Activated T-cell treated with anti-CD3 and anti-CD28 coated beads, Interleukin-2, amount 50 U/mL, for 4 hours (primary cell): ENCODE measurements around the gene DTD1. TPM values are rescaled to one million over a fixed set of nuclear protein-coding genes. Genes with fewer than 3 reads are reported as not detected.

Experiments
- ATAC-seq, 2 donors: fragments of 200-7000 bp; cut with Tn5 transposase; one replicate each; pipeline ENCODE4 v1.10.0; 2021
- DNase-seq: peaks from one replicate; pipeline ENCODE4 v3.0.0-alpha.2; 2020
- H3K27me3 Mint-ChIP-seq: one replicate; pipeline ENCODE4 v1.8.0; 2021; ENCODE audit warnings: low read depth, mixed read lengths
- H3K36me3 Mint-ChIP-seq: one replicate; pipeline ENCODE4 v1.8.0; 2022; ENCODE audit warnings: mixed read lengths; ENCODE audit not compliant: insufficient read depth
- H3K4me1 Mint-ChIP-seq: one replicate; pipeline ENCODE4 v1.8.0; 2021; ENCODE audit warnings: low read depth, mixed read lengths
- H3K4me3 Mint-ChIP-seq: one replicate; pipeline ENCODE4 v1.8.0; 2021; ENCODE audit warnings: mild to moderate bottlenecking, moderate library complexity, mixed read lengths
- H3K9me3 Mint-ChIP-seq: one replicate; pipeline ENCODE4 v1.8.0; 2021; ENCODE audit warnings: mixed read lengths
- total RNA-seq, 3 donors: library from RNA; stranded (reverse); gene quantifications; one replicate each; pipeline ENCODE4 v1.2.1, GENCODE V29; 2021

DTD1 gene
- total RNA-seq, 3 donors from 2014 or later: 42.9 to 50.7 (median 47.4) TPM

GRCh38 chr20:18688676-18689075 is 100.8 kb downstream of the DTD1 start:
- Mint-ChIP-seq H3K36me3 (peaks cover 12% of the 10 kb centered on the region), H3K27me3 (no peaks in the 10 kb centered on the region), H3K9me3 (no peaks in the 10 kb centered on the region), H3K4me1 (peaks cover 4% of the 10 kb centered on the region), H3K4me3 (no peak overlapping the region)
- ATAC-seq: no peak
- DNase-seq: no peak

- Mint-ChIP-seq H3K9me3 (no peaks in the 10 kb centered on the region), H3K4me3 (no peak overlapping the region), H3K36me3 (peaks cover 14% of the 10 kb centered on the region), H3K27me3 (no peaks in the 10 kb centered on the region), H3K4me1 (peaks cover 4% of the 10 kb centered on the region)
- no peak for ATAC-seq
- no peak for DNase-seq
Observed at GRCh38 chr20:18689557-18689956, 101.7 kb downstream of the DTD1 start.

GRCh38 chr20:18692447-18692846 is 104.6 kb downstream of the DTD1 start:
- H3K4me3 Mint-ChIP-seq: no peak overlapping the region
- H3K4me1 Mint-ChIP-seq: peaks cover 2% of the 10 kb centered on the region
- DNase-seq (no peak), ATAC-seq (no peak)
- H3K27me3 Mint-ChIP-seq: no peaks in the 10 kb centered on the region
- no peaks in the 10 kb centered on the region for H3K9me3 Mint-ChIP-seq
- H3K36me3 Mint-ChIP-seq: peaks cover 14% of the 10 kb centered on the region

GRCh38 chr20:18694071-18694470 is 106.2 kb downstream of the DTD1 start:
- H3K36me3 Mint-ChIP-seq: peaks cover 17% of the 10 kb centered on the region
- peaks cover 2% of the 10 kb centered on the region for H3K4me1 Mint-ChIP-seq
- DNase-seq: no peak
- no peaks in the 10 kb centered on the region for H3K27me3 Mint-ChIP-seq
- no peak for ATAC-seq
- no peak overlapping the region for H3K4me3 Mint-ChIP-seq
- no peaks in the 10 kb centered on the region for H3K9me3 Mint-ChIP-seq

- H3K4me1 Mint-ChIP-seq: peaks cover 2% of the 10 kb centered on the region
- H3K9me3 Mint-ChIP-seq: no peaks in the 10 kb centered on the region
- H3K4me3 Mint-ChIP-seq: no peak overlapping the region
- ATAC-seq (no peak), DNase-seq (no peak)
- peaks cover 22% of the 10 kb centered on the region for H3K36me3 Mint-ChIP-seq
- H3K27me3 Mint-ChIP-seq: no peaks in the 10 kb centered on the region
Observed at GRCh38 chr20:18695175-18695574, 107.3 kb downstream of the DTD1 start.

- peaks cover 4% of the 10 kb centered on the region for H3K4me1 Mint-ChIP-seq
- no peaks in the 10 kb centered on the region for H3K27me3 Mint-ChIP-seq
- ATAC-seq (no peak), DNase-seq (no peak)
- H3K4me3 Mint-ChIP-seq: no peak overlapping the region
- H3K36me3 Mint-ChIP-seq: peaks cover 18% of the 10 kb centered on the region
- H3K9me3 Mint-ChIP-seq: no peaks in the 10 kb centered on the region
Observed at GRCh38 chr20:18698735-18699380, 111.0 kb downstream of the DTD1 start.

GRCh38 chr20:18701969-18702368 is 114.1 kb downstream of the DTD1 start:
- no peak for DNase-seq
- no peaks in the 10 kb centered on the region for H3K27me3 Mint-ChIP-seq
- H3K4me3 Mint-ChIP-seq: no peak overlapping the region
- H3K9me3 Mint-ChIP-seq: no peaks in the 10 kb centered on the region
- H3K36me3 Mint-ChIP-seq: peaks cover 11% of the 10 kb centered on the region
- no peak for ATAC-seq
- peaks cover 8% of the 10 kb centered on the region for H3K4me1 Mint-ChIP-seq

GRCh38 chr20:18702736-18703135 is 114.9 kb downstream of the DTD1 start:
- Mint-ChIP-seq H3K4me3 (no peak overlapping the region), H3K4me1 (peaks cover 8% of the 10 kb centered on the region), H3K36me3 (peaks cover 11% of the 10 kb centered on the region), H3K27me3 (no peaks in the 10 kb centered on the region), H3K9me3 (no peaks in the 10 kb centered on the region)
- DNase-seq (no peak), ATAC-seq (no peak)

- DNase-seq (no peak), ATAC-seq (no peak)
- H3K27me3 Mint-ChIP-seq: no peaks in the 10 kb centered on the region
- H3K36me3 Mint-ChIP-seq: no peaks in the 10 kb centered on the region
- H3K4me3 Mint-ChIP-seq: no peak overlapping the region
- no peaks in the 10 kb centered on the region for H3K9me3 Mint-ChIP-seq
- peaks cover 8% of the 10 kb centered on the region for H3K4me1 Mint-ChIP-seq
Observed at GRCh38 chr20:18705490-18705889, 117.6 kb downstream of the DTD1 start.

GRCh38 chr20:18705910-18706309 is 118.1 kb downstream of the DTD1 start:
- Mint-ChIP-seq H3K4me1 (peaks cover 8% of the 10 kb centered on the region), H3K9me3 (no peaks in the 10 kb centered on the region), H3K27me3 (no peaks in the 10 kb centered on the region), H3K4me3 (no peak overlapping the region), H3K36me3 (no peaks in the 10 kb centered on the region)
- ATAC-seq (no peak), DNase-seq (no peak)

- Mint-ChIP-seq H3K36me3 (peaks cover 18% of the 10 kb centered on the region), H3K9me3 (no peaks in the 10 kb centered on the region), H3K4me3 (no peak overlapping the region), H3K27me3 (no peaks in the 10 kb centered on the region), H3K4me1 (peaks cover 11% of the 10 kb centered on the region)
- ATAC-seq (no peak), DNase-seq (no peak)
Observed at GRCh38 chr20:18712131-18712530, 124.3 kb downstream of the DTD1 start.

- Mint-ChIP-seq H3K9me3 (no peaks in the 10 kb centered on the region), H3K4me3 (no peak overlapping the region), H3K27me3 (no peaks in the 10 kb centered on the region), H3K36me3 (peaks cover 18% of the 10 kb centered on the region), H3K4me1 (peaks cover 11% of the 10 kb centered on the region)
- ATAC-seq (no peak), DNase-seq (no peak)
Observed at GRCh38 chr20:18712882-18713281, 125.0 kb downstream of the DTD1 start.

- Mint-ChIP-seq H3K4me3 (no peak overlapping the region), H3K27me3 (no peaks in the 10 kb centered on the region), H3K36me3 (peaks cover 31% of the 10 kb centered on the region), H3K4me1 (peaks cover 11% of the 10 kb centered on the region), H3K9me3 (no peaks in the 10 kb centered on the region)
- ATAC-seq (no peak), DNase-seq (no peak)
Observed at GRCh38 chr20:18715564-18715963, 127.7 kb downstream of the DTD1 start.

- H3K4me1 Mint-ChIP-seq: peaks cover 9% of the 10 kb centered on the region
- ATAC-seq (no peak), DNase-seq (no peak)
- H3K9me3 Mint-ChIP-seq: no peaks in the 10 kb centered on the region
- H3K4me3 Mint-ChIP-seq: no peak overlapping the region
- no peaks in the 10 kb centered on the region for H3K27me3 Mint-ChIP-seq
- peaks cover 37% of the 10 kb centered on the region for H3K36me3 Mint-ChIP-seq
Observed at GRCh38 chr20:18717062-18717461, 129.2 kb downstream of the DTD1 start.

- Mint-ChIP-seq H3K4me3 (no peak overlapping the region), H3K27me3 (no peaks in the 10 kb centered on the region), H3K4me1 (peaks cover 9% of the 10 kb centered on the region), H3K36me3 (peaks cover 37% of the 10 kb centered on the region), H3K9me3 (no peaks in the 10 kb centered on the region)
- DNase-seq (no peak), ATAC-seq (no peak)
Observed at GRCh38 chr20:18718129-18718528, 130.3 kb downstream of the DTD1 start.
